ENCODE results near the gene GAK. TPM values are rescaled to one million over a fixed set of nuclear protein-coding genes. Genes with fewer than 3 reads are reported as not detected.

GAK gene
- total RNA-seq, 1 experiment from 2014 or later = 86.6 TPM

GRCh38 chr4:882646-883045 is 49.5 kb downstream of the GAK start:
- no TSS peak for BruUV-seq (replicated peaks)
- Histone ChIP-seq H3K4me1 (ENCODE audit: control insufficient read depth, insufficient read depth, low read length) (no peaks in the 10 kb centered on the region), H3K27ac (ENCODE audit: low read length) (no peak overlapping the region), H3K27me3 (ENCODE audit: control insufficient read depth, insufficient read depth, low read length) (no peaks in the 10 kb centered on the region), H3K36me3 (ENCODE audit: control insufficient read depth, insufficient read depth, low read length) (no peaks in the 10 kb centered on the region), H3K9me3 (ENCODE audit: control insufficient read depth, insufficient read depth, low read depth, low read length) (no peaks in the 10 kb centered on the region), H3K4me3 (ENCODE audit: low read depth in 2 of 2, low read length in 2 of 2) (no peak overlapping the region)
- ATAC-seq (no peak), DNase-seq (ENCODE audit: low read depth, low spot score) (no peak)
- ChIA-PET CTCF (no interaction called here), POLR2A (no interaction called here)
- no peak for TF ChIP-seq POLR2AphosphoS5 (IDR thresholded peaks at IDR 0.05; ENCODE audit: low read depth, low read length)
- TF ChIP-seq SIN3A (IDR thresholded peaks at IDR 0.05; ENCODE audit: borderline replicate concordance, insufficient read depth, low read depth, low read length) = no peak
- TF ChIP-seq CTCF (IDR thresholded peaks at IDR 0.05) = no peak
- TF ChIP-seq REST (IDR thresholded peaks at IDR 0.05; ENCODE audit: insufficient read depth in 1 of 2, low read depth in 2 of 2, low read length in 1 of 2) = no peak
- no peak for TF ChIP-seq TCF7L2 (IDR thresholded peaks at IDR 0.05; ENCODE audit: low read depth, low read length)
- in situ Hi-C loops (cut with HindIII; ENCODE audit: low pct_unique_long_range_greater_than_20kb, low sequenced_read_pairs) (no loop called here), intact Hi-C loops (cut with micrococcal nuclease; ENCODE audit: unreplicated experiment) (no loop called here)

GRCh38 chr4:881709-882108 is 50.4 kb downstream of the GAK start:
- DNase-seq (ENCODE audit: low read depth, low spot score) = no peak
- no peak overlapping the region for H3K27ac ChIP-seq (ENCODE audit: low read length)
- intact Hi-C loops (cut with micrococcal nuclease; ENCODE audit: unreplicated experiment) = no loop called here
- no peaks in the 10 kb centered on the region for H3K9me3 ChIP-seq (ENCODE audit: control insufficient read depth, insufficient read depth, low read depth, low read length)
- POLR2A ChIA-PET = no interaction called here
- H3K27me3 ChIP-seq (ENCODE audit: control insufficient read depth, insufficient read depth, low read length) = no peaks in the 10 kb centered on the region
- no peaks in the 10 kb centered on the region for H3K36me3 ChIP-seq (ENCODE audit: control insufficient read depth, insufficient read depth, low read length)
- no peaks in the 10 kb centered on the region for H3K4me1 ChIP-seq (ENCODE audit: control insufficient read depth, insufficient read depth, low read length)
- in situ Hi-C loops (cut with HindIII; ENCODE audit: low pct_unique_long_range_greater_than_20kb, low sequenced_read_pairs) = no loop called here
- no peak for ATAC-seq
- BruUV-seq (replicated peaks) = no TSS peak
- TF ChIP-seq CTCF (IDR thresholded peaks at IDR 0.05) (no peak), POLR2AphosphoS5 (IDR thresholded peaks at IDR 0.05; ENCODE audit: low read depth, low read length) (no peak), SIN3A (IDR thresholded peaks at IDR 0.05; ENCODE audit: borderline replicate concordance, insufficient read depth, low read depth, low read length) (no peak), TCF7L2 (IDR thresholded peaks at IDR 0.05; ENCODE audit: low read depth, low read length) (no peak), REST (IDR thresholded peaks at IDR 0.05; ENCODE audit: insufficient read depth in 1 of 2, low read depth in 2 of 2, low read length in 1 of 2) (no peak)
- H3K4me3 ChIP-seq (ENCODE audit: low read depth in 2 of 2, low read length in 2 of 2) = no peak overlapping the region
- CTCF ChIA-PET = no interaction called here

Measured in Panc1 (cell line).